Stimulated activated CD8-positive, alpha-beta memory T cell treated with anti-CD3 and anti-CD28 coated beads, Interleukin-15, amount 100 ng/mL, for 4 hours (primary cell): ENCODE data around the gene RBSN.

Experiments
- DNase-seq, 2 donors: peaks; one replicate each; pipeline ENCODE4 v3.0.0-alpha.2; 2020; ENCODE audit warnings: low read depth in 2 of 2

RBSN gene

DNA sequence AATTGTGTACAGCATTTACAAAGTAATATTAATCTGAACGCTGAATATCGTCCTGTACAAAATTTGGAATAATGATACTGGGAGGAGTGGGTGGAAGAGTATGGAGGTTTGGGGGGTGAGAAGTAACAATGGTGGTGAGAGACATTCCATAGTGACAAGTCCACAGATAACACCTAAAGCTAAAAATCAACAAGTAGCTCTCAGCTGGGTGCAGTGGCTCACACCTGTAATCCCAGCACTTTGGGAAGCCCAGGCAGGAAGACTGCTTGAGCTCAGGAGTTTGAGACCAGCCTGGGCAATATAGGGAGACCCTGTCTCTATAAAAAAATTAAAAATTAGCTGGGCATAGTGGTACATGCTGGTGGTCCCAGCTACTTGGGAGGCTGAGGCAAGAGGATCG, 38.9 kb downstream of the RBSN start:
- DNase-seq = no peak

DNA sequence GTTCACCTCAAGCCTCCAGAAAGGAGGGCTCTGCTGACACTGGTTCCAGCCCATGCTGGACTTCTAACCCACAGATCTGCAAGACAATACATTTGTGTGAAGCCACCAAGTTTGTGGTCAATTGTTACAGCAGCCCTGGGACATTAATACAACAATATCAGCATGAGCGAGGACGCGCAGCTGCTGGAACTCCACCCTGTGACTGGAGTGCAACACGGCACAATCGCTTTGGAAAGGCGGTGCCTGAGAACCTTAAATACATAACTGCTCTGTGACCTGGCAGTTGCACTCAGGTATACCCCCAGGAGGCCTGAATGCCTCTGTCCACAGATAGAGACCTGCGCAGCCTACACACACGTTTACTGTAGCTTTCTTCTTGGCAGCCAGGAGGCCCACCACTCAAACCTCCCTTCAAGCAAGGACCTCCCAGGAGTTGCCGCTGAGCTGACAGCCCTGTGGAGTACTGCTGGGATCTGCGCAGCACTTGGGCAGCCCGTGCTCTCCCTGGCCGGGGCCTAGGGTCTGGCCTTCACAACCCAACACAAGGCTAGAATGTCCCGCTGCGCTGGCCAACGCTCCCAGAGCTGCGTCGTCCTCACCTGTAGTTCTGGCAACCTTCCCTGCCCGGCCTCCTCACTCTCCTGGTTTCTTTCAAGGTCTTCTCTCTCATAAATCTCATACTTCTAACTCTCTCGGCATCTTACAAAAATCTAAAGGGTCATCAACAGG, 42.1 kb downstream of the RBSN start:
- DNase-seq = no peak

DNA sequence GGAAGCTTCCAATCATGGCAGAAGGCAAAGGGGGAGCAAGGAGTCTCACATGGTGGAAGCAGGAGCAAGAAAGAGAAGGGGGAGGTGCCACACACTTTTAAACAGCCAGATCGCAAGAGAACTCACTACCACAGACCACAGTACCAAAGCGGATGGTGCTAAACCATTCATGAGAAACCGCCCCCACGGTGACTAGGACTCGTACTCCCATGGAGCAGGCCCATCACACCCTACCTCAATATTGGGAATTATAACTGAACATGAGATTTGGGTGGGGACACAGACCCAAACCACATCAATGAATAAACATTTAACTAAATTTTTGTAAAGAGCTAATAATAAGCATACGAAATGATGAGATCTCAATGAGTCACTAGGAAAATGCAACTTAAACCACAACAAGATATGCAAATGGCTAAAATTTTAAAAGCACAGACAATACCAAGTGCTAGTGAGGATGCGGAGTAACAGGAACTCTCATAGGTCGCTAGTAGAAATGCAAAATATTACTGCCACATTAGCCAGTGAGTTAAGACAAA, 43.9 kb downstream of the RBSN start:
- DNase-seq = peak; percentile 38 to 50

DNA sequence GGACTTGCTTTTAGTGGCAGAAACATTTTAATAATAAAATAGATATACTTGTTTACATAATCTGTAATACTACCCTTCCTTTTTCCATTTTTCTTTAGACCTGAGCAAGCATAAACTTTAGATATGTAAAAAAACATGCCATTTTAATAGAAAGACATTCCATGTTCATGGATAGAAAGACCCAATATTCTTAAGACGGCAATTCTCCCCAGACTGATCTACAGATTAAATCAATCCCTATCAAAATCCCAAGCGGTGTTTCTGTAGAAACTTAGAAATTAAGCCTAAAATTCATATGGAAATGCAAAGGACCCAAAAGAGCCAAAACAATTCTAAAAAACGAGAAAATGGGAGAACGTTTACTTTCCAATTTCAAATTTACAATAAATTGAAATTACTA, 45.4 kb downstream of the RBSN start:
- no peak for DNase-seq

DNA sequence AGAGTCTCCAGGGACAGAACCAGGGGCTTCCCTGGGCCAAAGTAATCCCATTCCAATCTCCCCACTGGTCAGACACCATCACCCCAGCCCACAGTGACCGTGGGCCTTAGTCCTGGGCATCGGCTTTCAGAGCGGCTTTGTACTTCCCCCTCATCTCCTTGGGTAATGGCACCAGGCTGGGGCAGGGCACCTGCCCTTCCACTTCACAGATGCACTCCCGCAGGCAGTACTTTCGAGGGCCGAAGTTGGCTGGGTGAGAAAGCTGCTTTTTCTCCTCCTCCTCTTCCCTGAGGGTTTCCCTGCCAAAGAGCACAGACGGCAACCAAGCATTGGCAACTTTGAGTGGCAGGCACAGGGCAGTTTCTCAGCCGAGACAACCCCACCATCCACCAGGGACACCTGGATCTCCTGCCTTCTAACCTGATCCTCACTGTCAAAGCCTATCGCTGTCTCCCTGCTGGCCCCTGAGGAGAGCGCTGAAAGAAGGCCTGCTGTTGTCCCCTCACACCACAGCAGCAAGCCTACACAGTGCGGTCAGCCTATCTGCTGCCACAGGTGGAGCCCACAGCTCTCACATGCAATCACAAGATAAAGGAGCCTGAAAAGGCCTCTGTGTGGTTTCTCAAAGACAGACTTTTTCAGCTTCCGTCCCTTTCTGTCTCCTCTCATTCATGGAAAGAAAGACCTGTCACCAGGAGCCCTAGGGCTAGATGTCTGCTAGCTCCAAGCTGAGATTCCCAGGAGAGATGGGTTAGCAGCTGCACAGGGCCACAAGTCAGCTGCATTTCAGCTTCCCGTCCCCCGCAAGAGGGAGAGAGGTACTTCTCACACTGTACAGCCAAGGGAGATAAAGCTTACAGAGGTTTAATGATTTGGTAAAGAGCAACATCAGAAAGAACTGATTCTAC, 46.4 kb downstream of the RBSN start:
- no peak for DNase-seq

DNA sequence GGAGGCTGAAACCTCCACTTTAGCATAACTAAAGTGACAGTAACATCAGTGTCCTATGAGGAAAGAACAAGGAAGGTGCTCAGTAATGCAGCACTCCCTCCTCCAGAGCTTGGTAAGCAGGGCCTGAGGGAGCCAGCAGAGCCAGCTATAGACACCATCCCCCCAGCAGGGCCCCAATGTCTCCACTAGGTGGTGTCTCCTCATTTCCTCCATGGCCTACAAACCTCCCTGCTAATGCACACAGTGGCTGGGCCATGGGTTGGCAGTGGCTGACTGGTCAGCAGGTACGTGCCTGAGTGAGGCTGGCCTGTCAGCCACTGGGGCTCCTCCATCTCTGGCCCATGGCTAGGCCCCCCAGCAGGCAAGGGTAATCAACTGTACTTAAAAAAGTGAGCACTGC, 47.4 kb downstream of the RBSN start:
- no peak for DNase-seq

DNA sequence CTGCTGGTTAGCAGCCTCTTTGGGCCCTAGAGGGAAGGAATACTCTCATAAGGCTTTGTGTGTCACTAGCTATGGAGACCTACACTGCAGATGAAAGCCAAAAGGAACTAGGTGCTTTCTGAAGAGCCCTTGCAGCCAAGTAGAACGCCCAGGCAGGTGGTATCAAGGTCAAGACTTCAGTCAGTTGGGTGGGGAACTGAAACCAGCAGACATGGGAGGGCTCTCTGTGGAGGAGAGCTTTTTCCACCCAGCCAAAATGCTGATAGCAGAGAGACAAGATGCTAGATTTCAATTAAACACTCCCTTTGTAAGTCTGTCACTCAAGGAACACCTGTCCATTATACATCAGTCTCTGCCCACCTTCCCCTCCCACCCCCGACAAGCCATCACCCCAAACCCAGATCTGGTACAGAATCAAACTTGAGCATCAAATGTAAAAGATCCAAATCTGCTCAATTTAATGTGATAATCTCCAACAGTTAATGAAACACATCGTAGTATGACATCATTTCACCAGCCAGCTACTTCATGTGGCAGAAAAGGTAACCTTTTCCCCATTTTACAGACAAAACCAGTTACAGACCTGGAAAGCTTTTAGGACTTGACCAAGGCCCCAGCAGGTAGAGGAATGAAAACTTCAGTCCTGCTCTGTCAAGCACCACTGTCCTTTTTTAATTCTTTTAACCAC, 48.4 kb downstream of the RBSN start:
- no peak for DNase-seq

DNA sequence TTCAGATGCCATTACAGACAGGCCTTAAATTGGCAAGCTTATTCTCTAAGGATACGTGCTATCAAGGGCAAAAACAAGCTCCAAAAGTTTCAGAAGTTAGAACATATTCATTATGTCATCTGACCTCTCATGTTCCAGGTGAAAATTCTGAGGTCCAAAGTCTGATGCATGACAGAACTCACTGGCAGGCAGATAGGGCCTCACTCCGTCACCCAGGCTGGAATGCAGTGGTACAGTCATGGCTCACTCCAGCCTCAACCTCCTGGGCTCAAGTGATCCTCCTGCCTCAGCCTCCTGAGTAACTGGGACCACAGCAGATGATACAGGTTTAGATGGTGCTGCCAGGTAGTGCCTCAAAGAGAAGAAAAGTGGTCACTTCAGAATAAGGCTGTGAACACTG, 49.4 kb downstream of the RBSN start:
- no peak for DNase-seq

DNA sequence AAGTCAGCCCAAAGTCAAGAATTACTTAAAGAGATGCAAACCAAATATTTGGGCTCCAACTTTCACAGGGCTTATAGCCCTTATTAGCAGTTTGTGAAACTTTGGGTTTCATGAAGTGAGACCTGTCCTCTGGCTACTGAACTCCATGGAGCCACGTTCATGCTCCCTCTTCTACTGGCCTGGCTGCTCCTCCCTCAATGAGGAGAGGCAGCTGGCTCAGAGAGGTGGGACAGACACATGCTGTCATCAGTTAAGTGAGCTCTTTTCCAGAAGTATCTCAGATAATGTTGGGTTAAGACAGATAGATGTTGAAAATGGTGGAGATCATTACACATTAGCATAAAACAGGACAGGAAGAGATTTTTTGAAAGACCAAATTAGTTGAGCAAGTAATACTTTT, 53.3 kb downstream of the RBSN start:
- no peak for DNase-seq

DNA sequence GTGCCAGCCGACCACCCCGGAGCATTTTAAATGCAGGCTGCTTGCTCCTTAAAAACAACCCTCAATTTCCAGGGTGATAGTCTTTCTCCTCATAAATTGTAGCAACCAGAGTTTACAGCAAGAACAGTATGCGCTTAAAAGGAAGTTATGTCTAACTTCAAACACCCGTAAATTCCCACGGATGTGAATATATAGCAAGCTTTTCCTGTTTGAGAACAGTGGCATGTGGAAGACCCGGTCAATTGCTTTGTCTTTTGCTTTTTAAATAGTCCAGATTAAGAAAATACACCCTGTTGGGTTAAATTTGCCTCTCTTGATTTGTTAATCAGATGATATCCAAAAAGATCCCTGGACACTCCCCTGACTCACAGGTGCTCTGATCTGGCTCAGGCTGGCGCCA, 54.6 kb downstream of the RBSN start:
- no peak for DNase-seq

DNA sequence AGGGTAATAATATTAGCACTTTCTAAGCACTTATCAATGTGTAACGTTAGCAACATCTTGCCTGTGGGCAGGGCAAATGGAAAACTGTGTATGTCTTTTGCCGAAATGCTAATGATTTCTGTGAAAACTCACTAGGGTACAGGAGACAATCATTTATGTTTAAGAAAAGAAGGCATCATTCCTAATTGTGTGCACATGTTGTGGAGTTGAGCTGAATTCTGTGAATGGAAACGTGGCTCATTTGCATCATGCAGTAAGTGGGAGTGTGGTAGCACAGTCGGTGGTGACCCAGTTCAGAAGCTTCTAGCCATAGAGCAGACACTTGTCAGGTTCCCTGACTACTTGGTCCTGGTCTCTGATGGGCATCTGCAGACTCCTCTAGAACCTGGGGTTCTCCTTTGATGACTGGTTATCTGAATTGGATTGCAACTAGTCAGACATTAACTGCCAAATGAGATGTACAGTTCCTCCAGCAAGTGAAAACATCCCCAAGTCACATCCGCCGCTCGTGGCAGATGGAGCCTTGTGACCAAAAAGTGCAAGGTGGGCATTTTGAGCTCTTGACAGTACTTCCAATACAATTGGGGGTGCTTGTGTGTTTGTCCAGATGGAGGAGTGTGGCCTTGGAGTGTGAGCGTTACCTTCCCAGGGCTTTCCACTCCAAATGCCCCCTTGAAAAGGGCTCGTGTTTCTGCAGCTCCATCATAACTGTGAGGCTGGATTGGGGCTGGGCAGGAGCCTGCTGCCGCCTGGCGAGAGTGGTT, 55.4 kb downstream of the RBSN start:
- DNase-seq = no peak

DNA sequence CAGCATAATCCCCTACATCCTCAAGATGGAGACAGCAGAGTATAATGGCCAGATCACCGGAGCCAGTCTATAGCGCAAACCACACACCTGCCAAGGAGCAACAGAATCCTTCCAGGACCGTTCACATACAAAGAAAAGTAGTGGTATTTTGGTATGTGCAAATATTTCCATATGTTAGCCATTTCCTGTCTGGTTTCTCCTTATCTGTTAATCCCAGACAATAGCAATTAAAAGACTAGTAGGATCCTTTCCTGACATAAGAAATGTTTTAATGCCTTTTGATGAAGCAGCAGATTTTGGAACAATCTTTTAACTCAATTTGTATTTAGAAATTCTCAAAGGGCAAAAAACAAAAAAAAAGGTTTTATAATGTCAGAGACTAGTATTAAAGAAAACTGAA, 56.0 kb downstream of the RBSN start:
- no peak for DNase-seq

DNA sequence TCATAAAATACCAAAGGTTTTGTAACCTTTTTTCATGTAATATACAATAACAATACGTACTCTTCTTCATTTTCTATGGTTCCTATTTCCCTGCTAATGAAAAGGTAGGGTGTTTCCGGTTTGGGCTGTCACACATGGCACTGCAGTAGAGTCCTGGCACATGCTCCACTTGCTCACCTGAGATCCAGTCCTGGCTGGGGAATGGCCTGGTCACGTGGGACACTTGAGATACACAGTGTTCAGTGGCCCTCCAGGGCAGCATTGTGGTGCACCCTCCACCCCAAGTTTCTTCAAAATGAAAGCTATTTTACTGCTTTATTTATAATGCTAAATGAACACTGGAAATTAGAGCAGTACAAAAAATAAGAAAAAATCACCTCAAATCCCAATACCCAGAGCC, 57.0 kb downstream of the RBSN start:
- DNase-seq = no peak

DNA sequence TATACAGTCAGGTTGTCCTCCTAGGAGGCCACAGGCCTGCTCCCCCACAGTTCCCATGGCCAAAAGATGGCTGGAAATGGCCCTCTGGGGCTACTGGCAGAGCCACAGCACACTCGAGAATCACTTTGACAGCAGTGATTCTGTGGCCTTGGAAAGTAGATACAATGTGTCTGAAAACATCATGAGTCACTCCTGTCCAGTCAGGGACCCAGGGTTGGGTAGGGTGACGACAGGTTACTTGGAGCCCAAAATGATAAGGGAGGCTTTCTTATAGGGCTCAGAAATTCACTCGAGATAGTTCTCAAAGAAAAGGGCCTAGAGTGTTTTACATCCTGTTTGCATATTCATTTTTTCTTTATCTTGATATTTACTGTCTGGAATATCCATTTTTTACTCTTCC, 58.1 kb downstream of the RBSN start:
- DNase-seq = no peak

DNA sequence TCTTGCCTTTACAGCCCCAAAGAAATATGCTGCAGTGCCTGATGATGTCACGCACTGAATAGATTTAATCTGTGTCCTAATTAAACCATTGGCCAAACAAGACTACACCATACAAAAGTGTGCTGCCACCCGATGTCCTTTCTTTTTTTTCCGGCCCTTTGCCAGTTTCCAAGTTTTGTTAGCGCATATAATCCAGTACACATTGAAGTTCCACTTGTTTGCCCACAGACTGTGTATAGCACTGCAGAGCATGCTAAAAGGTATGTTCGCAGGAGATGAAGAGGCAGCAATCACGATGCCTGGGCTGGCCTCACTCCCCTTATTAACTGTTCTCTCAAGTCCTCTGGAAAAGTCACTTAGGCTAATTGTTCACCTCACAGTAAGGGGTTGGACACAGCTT, 60.6 kb downstream of the RBSN start:
- DNase-seq = no peak

DNA sequence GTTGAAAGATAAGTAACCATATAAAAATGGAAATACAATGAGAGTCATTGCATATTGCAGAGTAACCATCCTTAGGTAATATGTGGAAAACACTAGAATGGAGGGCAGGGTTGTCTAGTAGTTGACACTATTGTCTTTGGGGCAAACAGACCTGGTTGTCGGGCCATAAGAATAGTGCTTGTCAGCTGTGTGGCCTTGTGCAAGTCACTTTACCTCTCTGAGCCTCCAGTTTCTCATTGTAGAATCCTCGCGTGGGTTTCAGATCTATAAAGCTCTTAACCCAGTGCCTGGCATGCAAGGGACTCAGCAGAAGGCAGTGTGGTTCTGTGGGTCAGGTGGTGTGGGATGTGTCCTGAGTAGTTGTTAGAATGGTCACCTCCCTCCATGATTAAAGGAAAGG, 65.8 kb downstream of the RBSN start:
- DNase-seq = no peak

DNA sequence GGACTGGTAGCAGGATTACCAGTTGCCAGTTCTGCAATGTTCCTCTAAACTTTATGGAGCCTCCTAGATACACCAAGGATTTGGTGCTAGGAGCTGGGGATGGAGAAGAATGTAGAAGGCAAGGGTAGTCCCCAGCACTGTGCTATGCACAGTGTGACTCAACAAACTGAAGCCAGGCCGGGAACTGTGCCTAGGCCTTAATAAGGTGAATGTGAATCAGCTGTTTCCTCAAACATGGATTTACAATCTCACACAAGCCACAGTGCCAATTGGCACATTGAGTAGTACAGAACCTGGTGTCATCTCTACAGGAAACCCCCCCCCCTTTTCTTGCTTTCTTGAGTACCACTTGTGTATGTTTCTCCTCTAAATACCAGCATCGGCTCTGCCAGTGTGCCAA, 66.3 kb downstream of the RBSN start:
- DNase-seq = no peak

DNA sequence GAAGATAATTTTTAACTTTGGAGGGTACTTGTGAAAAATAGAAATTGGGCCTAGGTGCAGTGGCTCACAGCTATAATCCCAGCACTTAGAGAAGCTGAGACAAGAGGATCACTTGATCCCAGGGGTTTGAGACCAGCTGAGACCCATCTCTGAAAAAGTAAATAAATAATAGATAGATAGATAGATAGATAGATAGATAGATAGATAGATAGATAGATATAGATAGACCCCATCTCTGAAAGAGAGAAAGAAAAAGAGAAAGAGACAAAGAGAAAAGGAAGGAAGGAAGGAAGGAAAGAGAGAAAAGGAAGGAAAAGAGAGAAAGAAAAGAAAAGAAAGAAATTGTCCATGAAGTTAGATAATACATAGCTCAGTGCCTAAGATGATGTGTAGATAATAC, 69.3 kb downstream of the RBSN start:
- no peak for DNase-seq

DNA sequence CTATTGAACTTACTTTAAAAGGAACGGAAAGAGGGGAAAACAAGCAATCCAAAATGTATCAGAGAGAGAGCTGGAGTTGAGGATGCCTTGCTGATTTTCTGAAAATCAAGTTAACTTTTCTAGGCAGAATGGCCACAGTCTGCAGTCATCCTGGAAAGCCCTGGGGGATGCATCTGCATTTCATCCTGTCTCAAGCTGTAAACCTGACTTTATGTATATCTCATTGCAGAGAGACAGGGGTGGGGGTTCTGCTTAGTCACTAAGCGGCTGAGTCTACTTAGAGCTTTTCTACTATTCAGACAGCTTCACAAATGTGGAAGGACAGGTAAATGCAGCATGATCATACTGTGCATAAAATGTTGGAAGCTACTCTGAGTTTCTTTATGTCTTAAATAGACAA, 75.2 kb downstream of the RBSN start:
- DNase-seq = no peak

DNA sequence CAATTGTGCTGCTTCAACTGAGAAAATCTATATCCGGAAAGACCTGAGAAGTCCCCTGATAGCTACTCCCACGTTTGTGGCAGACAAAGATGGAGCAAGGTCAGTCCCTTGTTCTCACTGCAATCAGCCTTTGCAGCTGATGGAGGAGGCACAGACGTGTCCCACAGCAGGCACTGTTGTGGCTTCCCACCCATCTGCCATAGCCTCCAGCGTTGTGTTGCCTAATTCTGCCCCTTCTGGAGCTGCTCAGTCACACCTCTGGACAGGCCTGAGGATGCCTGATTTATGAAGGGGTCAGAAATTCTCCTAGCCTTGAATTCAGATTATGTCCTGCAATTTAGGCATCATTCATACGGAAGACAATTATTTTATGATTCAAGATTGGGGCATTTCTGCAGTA, 75.7 kb downstream of the RBSN start:
- DNase-seq = no peak
